Stimulated activated naive CD8-positive, alpha-beta T cell treated with anti-CD3 and anti-CD28 coated beads, Interleukin-15, amount 100 ng/mL, for 72 hours (primary cell): ENCODE data around the gene FAM3A.
"Not testable (repeated sequence)": the region's sequence is repeated elsewhere in the genome, so short reads cannot be mapped to it uniquely, and the experiment has no call there.

ENCODE experiments used
- ATAC-seq: fragments of 150-1000 bp; cut with Tn5 transposase; 2 replicates; pipeline ENCODE4 v1.10.0; 2021; ENCODE audit warnings: mild to moderate bottlenecking, moderate library complexity
- DNase-seq, 2 donors: peaks; one replicate each; pipeline ENCODE4 v3.0.0; 2021 to 2022
- H3K27ac Mint-ChIP-seq, 2 donors: one replicate each; pipeline ENCODE4 v1.8.0; 2022; ENCODE audit warnings: mild to moderate bottlenecking in 2 of 2, mixed read lengths in 2 of 2, moderate library complexity in 2 of 2
- H3K27me3 Mint-ChIP-seq: one replicate; pipeline ENCODE4 v1.8.0; 2022; ENCODE audit warnings: mixed read lengths
- H3K4me1 Mint-ChIP-seq: one replicate; pipeline ENCODE4 v1.8.0; 2022; ENCODE audit warnings: mild to moderate bottlenecking, mixed read lengths
- H3K4me3 Mint-ChIP-seq, 2 donors: one replicate each; pipeline ENCODE4 v1.8.0; 2022; ENCODE audit warnings: mild to moderate bottlenecking in 2 of 2, mixed read lengths in 2 of 2, moderate library complexity in 1 of 2
- H3K9me3 Mint-ChIP-seq, 2 donors: one replicate each; pipeline ENCODE4 v1.8.0; 2022; ENCODE audit warnings: mixed read lengths in 2 of 2

FAM3A gene

GRCh38 chrX:154496591-154497137 lies 19.4 kb downstream of the FAM3A start:
- not testable (repeated sequence) for H3K27ac Mint-ChIP-seq, H3K27me3 Mint-ChIP-seq, H3K9me3 Mint-ChIP-seq, DNase-seq, H3K4me3 Mint-ChIP-seq, H3K4me1 Mint-ChIP-seq, ATAC-seq

- Mint-ChIP-seq H3K9me3 (no peaks in the 10 kb centered on the region), H3K4me3 (no peak overlapping the region)
- ATAC-seq, result no peak
Measured at GRCh38 chrX:154495472-154495922, 20.5 kb downstream of the FAM3A start.

DNA sequence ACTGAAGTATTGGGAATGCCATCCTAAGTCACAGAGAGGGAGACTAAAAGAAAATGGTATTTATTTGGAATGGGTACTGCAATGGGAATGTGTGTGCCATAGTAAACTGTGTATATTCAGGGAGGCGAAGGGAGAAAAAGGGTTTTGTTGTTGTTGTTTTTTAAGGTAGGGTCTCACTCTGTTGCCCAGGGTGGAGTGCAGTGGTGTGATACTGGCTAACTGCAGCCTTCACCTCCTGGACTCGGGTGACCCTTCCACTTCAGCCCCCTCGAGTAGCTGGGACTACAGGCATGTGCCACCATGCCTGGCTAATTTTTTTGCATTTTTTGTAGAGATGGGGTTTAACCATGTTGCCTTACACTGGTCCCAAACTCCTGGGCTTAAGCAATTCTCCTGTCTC lies 21.3 kb downstream of the FAM3A start:
- no peak overlapping the region for H3K4me3 Mint-ChIP-seq
- no peak for ATAC-seq
- H3K4me1 Mint-ChIP-seq, result peaks cover 7% of the 10 kb centered on the region

More at GRCh38 chrX:154495472-154495922, 20.5 kb downstream of the FAM3A start:
- Mint-ChIP-seq H3K4me1 (peaks cover 5% of the 10 kb centered on the region), H3K27ac (no peak overlapping the region), H3K27me3 (no peaks in the 10 kb centered on the region)
- DNase-seq, result no peak

GRCh38 chrX:154490414-154491083 lies 25.5 kb downstream of the FAM3A start, which contains the start of gene SLC10A3:
TSS of gene SLC10A3 (minus strand) at chrX:154490629. CDS start at chrX:154488940, 1,689 bp downstream.
- Mint-ChIP-seq H3K27me3 (no peaks in the 10 kb centered on the region), H3K9me3 (no peaks in the 10 kb centered on the region), H3K4me3 (peak within 1 kb of the TSS; percentile 92 to 95), H3K27ac (peak within 1 kb of the TSS; percentile 92 to 94), H3K4me1 (peaks cover 35% of the 10 kb centered on the region)
- peak; percentile 84 to 92 for DNase-seq
- ATAC-seq, result peak; percentile 91

More for the DNA sequence above, 21.3 kb downstream of the FAM3A start:
- DNase-seq, result no peak
- Mint-ChIP-seq H3K27ac (peak overlapping the region in 1 of 2 donors; percentile 33), H3K9me3 (no peaks in the 10 kb centered on the region), H3K27me3 (no peaks in the 10 kb centered on the region)

GRCh38 chrX:154490021-154490413 lies 26.0 kb downstream of the FAM3A start:
- peak overlapping the region; percentile 48 to 92 for H3K27ac Mint-ChIP-seq
- DNase-seq (peak in 1 of 2 donors; percentile 60), ATAC-seq (peak; percentile 45)
- H3K9me3 Mint-ChIP-seq, result no peaks in the 10 kb centered on the region
- peak overlapping the region; percentile 91 to 95 for H3K4me3 Mint-ChIP-seq
- peaks cover 39% of the 10 kb centered on the region for H3K4me1 Mint-ChIP-seq
- no peaks in the 10 kb centered on the region for H3K27me3 Mint-ChIP-seq

DNA sequence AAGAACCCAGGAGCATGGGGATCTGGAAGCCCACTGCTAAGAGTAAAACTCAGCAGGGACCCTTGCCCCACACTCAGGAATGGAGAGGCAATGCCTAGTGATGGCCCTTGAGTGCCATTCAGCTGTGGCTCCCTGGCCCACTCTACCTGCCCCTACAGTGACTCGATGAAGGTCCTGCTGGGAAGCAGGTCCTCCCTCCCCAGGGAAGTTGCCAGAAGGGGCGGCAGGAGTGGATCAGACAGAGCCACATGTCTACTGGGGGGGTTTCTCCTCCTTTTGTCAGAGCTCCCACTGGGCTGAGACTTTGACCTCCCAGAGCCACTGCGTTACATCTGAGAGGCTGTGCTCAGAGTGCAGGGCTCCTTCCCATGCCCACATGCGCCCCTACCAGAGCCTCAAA lies 26.9 kb downstream of the FAM3A start:
- DNase-seq, result no peak
- H3K4me1 Mint-ChIP-seq, result peaks cover 47% of the 10 kb centered on the region
- H3K9me3 Mint-ChIP-seq, result no peaks in the 10 kb centered on the region
- H3K27me3 Mint-ChIP-seq, result no peaks in the 10 kb centered on the region
- ATAC-seq, result no peak
- peak overlapping the region in 1 of 2 donors; percentile 42 for H3K27ac Mint-ChIP-seq
- H3K4me3 Mint-ChIP-seq, result peak overlapping the region; percentile 91 to 95

DNA sequence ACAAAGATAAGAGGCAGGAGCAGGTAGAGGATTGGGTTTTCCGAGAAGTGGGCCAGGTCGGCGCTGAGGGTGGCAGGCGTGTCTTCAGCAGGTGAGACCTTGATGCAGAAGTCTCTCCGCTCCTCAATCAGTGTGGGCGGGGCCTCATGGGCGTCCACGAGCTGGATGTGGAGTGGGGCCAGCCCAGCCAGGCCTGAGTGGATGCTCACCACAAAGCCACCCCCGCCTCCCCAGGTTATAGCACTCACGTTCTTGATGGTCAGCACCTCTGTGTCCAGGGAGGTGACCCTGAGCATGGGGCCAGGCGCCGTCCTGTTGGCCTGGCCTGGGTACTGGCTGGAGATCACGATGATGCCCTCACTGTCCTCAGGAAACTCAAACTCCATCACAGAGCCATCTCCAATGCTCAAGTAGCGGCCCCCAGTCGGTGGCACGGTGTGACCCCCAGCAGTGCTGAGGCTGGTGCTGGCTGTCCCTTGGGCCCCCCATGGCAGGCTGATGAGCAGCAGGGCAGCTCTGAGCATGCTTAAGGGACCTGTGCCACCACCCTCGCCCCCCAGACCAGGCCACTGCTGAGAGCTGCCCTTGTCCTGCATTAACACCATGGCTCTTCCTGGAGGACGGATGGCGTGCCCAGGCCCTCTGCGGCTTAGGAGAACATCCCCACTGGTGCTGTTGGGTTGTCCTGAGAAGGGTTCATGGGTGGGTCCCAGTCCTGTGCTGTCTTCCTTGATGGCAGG lies 27.5 kb downstream of the FAM3A start:
- ATAC-seq, result no peak
- no peaks in the 10 kb centered on the region for H3K27me3 Mint-ChIP-seq
- peak overlapping the region in 1 of 2 donors; percentile 78 for H3K27ac Mint-ChIP-seq
- peaks cover 54% of the 10 kb centered on the region for H3K4me1 Mint-ChIP-seq
- H3K4me3 Mint-ChIP-seq, result peak overlapping the region; percentile 44 to 95
- DNase-seq, result no peak
- H3K9me3 Mint-ChIP-seq, result no peaks in the 10 kb centered on the region

DNA sequence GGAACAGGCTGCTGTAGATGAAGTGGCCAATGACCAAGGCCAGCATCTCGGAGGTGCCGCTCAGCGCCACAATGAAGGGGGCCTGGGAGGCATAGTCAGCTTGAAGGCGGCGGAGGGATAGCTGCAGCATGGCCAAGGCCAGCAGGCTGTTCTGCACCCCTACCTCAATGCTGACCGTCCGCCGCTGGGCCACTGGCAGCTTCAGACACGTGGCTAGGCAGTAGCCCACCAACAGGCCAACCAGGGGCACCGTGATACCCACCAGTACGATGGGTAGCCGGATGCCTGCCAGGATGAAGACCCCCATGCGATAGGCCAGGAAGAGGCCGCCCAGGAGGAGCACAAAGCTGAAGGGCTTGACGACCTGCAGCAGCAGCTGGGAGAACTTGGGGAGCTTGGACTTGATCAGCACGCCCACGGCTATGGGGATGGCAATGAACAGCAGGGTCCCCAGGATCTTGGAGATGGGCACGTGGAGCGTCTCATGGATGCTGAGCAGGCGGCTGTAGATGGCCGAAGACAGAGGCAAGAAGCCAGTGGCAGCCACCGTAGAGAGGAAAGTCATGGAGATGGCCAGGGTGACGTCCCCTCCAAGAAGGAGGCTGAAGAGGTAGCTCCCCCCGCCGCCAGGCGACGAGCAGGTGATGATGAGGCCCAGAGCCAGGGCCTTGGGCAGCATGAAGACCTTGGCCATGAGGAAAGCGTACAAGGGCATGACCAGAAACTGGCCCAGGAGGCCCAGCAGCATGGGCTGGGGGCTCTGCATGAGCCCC lies 28.3 kb downstream of the FAM3A start:
- DNase-seq (no peak), ATAC-seq (no peak)
- H3K4me1 Mint-ChIP-seq, result peaks cover 62% of the 10 kb centered on the region
- H3K9me3 Mint-ChIP-seq, result no peaks in the 10 kb centered on the region
- H3K27me3 Mint-ChIP-seq, result no peaks in the 10 kb centered on the region
- peak overlapping the region; percentile 44 to 46 for H3K4me3 Mint-ChIP-seq
- H3K27ac Mint-ChIP-seq, result peak overlapping the region in 1 of 2 donors; percentile 78

GRCh38 chrX:154486396-154487207 lies 29.4 kb downstream of the FAM3A start, which contains the start of gene UBL4A:
TSS of gene UBL4A (minus strand) at chrX:154486615. CDS start at chrX:154486584, 31 bp downstream.
- peak; percentile 50 to 54 for DNase-seq
- no peaks in the 10 kb centered on the region for H3K9me3 Mint-ChIP-seq
- peaks cover 65% of the 10 kb centered on the region for H3K4me1 Mint-ChIP-seq
- H3K27ac Mint-ChIP-seq, result peak within 1 kb of the TSS in 1 of 2 donors; percentile 82
- peak within 1 kb of the TSS; percentile 73 to 85 for H3K4me3 Mint-ChIP-seq
- peak; percentile 39 for ATAC-seq
- no peaks in the 10 kb centered on the region for H3K27me3 Mint-ChIP-seq

GRCh38 chrX:154486052-154486395 lies 30.0 kb downstream of the FAM3A start:
- H3K4me1 Mint-ChIP-seq, result peaks cover 60% of the 10 kb centered on the region
- no peaks in the 10 kb centered on the region for H3K27me3 Mint-ChIP-seq
- H3K9me3 Mint-ChIP-seq, result no peaks in the 10 kb centered on the region
- peak; percentile 19 to 37 for DNase-seq
- H3K27ac Mint-ChIP-seq, result no peak overlapping the region
- peak overlapping the region; percentile 71 to 77 for H3K4me3 Mint-ChIP-seq
- peak; percentile 4 for ATAC-seq

DNA sequence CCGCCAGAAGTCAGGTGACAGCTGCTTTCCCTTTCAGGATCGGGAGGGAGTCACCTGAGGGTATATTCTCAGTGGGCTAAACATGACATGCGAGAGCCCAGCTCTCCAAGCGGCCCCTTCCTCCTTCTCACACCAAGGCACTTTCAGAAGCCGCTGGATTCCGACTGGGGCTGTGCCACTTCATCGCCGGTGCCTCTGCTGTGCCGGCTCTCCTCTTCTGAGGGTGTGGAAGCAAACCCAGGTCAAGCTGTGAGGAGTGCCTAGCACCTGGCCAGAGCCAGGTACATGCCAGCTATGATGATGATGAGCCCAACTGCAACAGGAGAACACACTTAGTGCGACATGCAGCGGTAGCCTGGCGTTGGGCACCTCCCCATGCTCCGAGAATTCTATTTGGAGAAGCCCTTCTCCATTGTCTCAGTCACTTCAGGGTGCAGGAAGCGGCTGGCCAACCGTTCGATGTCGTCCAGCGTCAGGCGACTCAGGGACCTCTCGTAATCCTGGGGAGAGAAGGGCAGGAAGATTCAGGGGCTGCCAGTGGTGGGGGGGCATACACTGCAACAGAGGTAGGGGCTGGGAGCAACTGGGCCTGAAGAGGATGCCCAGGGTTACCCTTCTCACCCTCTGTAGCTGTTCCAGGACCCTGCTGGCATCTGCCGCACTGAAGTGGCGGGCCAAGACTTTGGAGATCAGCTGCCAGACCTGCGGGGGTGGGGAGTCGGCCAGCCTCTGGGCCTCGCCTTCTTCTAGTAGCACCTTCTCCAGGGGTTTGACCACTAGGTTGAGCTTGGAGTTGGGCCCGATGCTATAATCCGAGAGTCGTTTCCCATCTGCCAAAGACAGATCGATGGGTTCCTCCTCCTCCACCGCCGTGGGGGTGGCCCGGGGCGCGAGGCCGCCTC lies 30.6 kb downstream of the FAM3A start:
- H3K27ac Mint-ChIP-seq, result no peak overlapping the region
- no peak for ATAC-seq

GRCh38 chrX:154484255-154485149 lies 31.5 kb downstream of the FAM3A start:
- H3K9me3 Mint-ChIP-seq, result no peaks in the 10 kb centered on the region

More for the DNA sequence above, 30.6 kb downstream of the FAM3A start:
- Mint-ChIP-seq H3K27me3 (no peaks in the 10 kb centered on the region), H3K9me3 (no peaks in the 10 kb centered on the region), H3K4me3 (peak overlapping the region; percentile 71 to 77), H3K4me1 (peaks cover 59% of the 10 kb centered on the region)
- DNase-seq, result no peak

DNA sequence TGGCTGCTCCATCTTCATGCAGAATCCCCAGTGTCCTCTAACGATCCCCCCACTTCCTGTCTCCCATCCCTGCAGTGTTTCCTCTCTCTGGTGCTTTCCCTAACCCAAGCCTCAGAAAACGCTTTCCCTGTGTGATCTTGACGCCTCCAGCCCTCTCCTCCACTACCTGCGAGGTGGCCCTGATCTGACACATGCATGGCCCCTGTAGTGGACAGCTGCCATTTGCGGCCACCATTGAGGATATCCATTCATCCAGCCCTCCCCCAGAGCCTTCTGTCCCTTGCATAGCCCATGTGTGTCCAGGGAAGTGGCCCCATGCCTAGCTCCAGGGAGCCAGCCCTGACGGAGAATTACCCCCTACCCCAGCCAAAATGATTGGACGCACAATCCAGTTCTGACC lies 32.7 kb downstream of the FAM3A start:
- Mint-ChIP-seq H3K27me3 (no peaks in the 10 kb centered on the region), H3K4me3 (peak overlapping the region in 1 of 2 donors; percentile 29), H3K27ac (peak overlapping the region in 1 of 2 donors; percentile 96), H3K4me1 (peaks cover 52% of the 10 kb centered on the region), H3K9me3 (no peaks in the 10 kb centered on the region)
- ATAC-seq (no peak), DNase-seq (no peak)

More at GRCh38 chrX:154484255-154485149, 31.5 kb downstream of the FAM3A start:
- peaks cover 59% of the 10 kb centered on the region for H3K4me1 Mint-ChIP-seq
- no peaks in the 10 kb centered on the region for H3K27me3 Mint-ChIP-seq
- no peak for DNase-seq
- H3K27ac Mint-ChIP-seq, result no peak overlapping the region
- H3K4me3 Mint-ChIP-seq, result peak overlapping the region; percentile 71 to 77
- ATAC-seq, result no peak
